B cell (primary cell): Measurements from ENCODE around the gene PRICKLE2. TPM values are rescaled to one million over a fixed set of nuclear protein-coding genes. Genes with fewer than 3 reads are reported as not detected.

Experiments used
- ATAC-seq: fragments of 200-7000 bp; cut with Tn5 transposase; one replicate; pipeline ENCODE4 v1.10.0; 2021; ENCODE audit warnings: low read depth, mild to moderate bottlenecking, moderate number of reproducible peaks, moderate library complexity
- CTCF ChIA-PET: fragments of 350-600 bp; sonication (Branson Sonifier 250); formaldehyde crosslinking; loops from one replicate; lab custom pipeline; 2021; ENCODE audit warnings: antibody characterized with exemption, inconsistent platforms; lab: Charles Lee
- POLR2A ChIA-PET: fragments of 350-600 bp; sonication (Branson Sonifier 250); formaldehyde crosslinking; loops from one replicate; lab custom pipeline; 2021; ENCODE audit warnings: antibody characterized with exemption; lab: Charles Lee
- DNase-seq: peaks from one replicate; pipeline ENCODE4 v3.0.0; 2013
- H2AFZ ChIP-seq: 2 replicates; pipeline ENCODE4 v1.6.1; 2012; ENCODE audit warnings: mild to moderate bottlenecking, low read depth, low read length; ENCODE audit not compliant: insufficient read depth, poor library complexity, severe bottlenecking
- H3K27ac ChIP-seq, 2 donors: 1 replicate in 1 of 2; 2 replicates in 1 of 2; pipeline ENCODE4 v1.5.1; 2012 to 2013; ENCODE audit warnings: low read length in 2 of 2, mild to moderate bottlenecking in 2 of 2, moderate library complexity in 1 of 2
- H3K27me3 ChIP-seq, 4 experiments: fragments of 200-600 bp in 1 of 4; sonication (generic) in 1 of 4; replicated peaks in 1 of 4; 1 replicate in 2 of 4; 2 replicates in 2 of 4; pipeline versions ENCODE4 v1.6.1 to v1.7.0; 2013 to 2016; ENCODE audit warnings: low read length in 3 of 4, mild to moderate bottlenecking in 2 of 4, mixed read lengths in 1 of 4, moderate library complexity in 1 of 4; ENCODE audit not compliant: insufficient read depth in 4 of 4, control insufficient read depth in 3 of 4; ENCODE audit errors: control extremely low read depth in 1 of 4
- H3K36me3 ChIP-seq, 2 experiments: replicated peaks in 1 of 2; 1 replicate in 1 of 2; 2 replicates in 1 of 2; pipeline versions ENCODE4 v1.6.1 to v1.7.1; 2013; ENCODE audit warnings: low read length in 1 of 2; ENCODE audit not compliant: insufficient read depth in 2 of 2, control insufficient read depth in 1 of 2; ENCODE audit errors: control extremely low read depth in 1 of 2, extremely low read depth in 1 of 2
- H3K4me1 ChIP-seq, 2 donors: fragments of 200-600 bp in 1 of 2; sonication (generic) in 1 of 2; 1 replicate in 1 of 2; 2 replicates in 1 of 2; pipeline versions ENCODE4 v1.5.1 to v1.6.1; 2013 to 2017; ENCODE audit warnings: low read length in 2 of 2; ENCODE audit not compliant: control insufficient read depth in 2 of 2, insufficient read depth in 2 of 2
- H3K4me2 ChIP-seq: replicated peaks from 2 replicates; pipeline ENCODE3; 2012; ENCODE audit warnings: mild to moderate bottlenecking, low read depth, low read length; ENCODE audit not compliant: poor library complexity, severe bottlenecking
- H3K4me3 ChIP-seq, 5 experiments: fragments of 200-600 bp in 1 of 5; sonication (generic) in 1 of 5; 1 replicate in 3 of 5; 2 replicates in 2 of 5; pipeline versions ENCODE4 v1.5.1 to v1.7.0; 2011 to 2016; ENCODE audit warnings: low read length in 4 of 5, mild to moderate bottlenecking in 4 of 5, low read depth in 2 of 5, control low read depth in 1 of 5, moderate library complexity in 1 of 5; ENCODE audit not compliant: insufficient read depth in 1 of 5; ENCODE audit errors: control extremely low read depth in 1 of 5, extremely low read depth in 1 of 5
- H3K79me2 ChIP-seq: fragments of 200-600 bp; sonication (generic); one replicate; pipeline ENCODE4 v1.6.0; 2016; ENCODE audit warnings: low read length; ENCODE audit not compliant: control insufficient read depth, insufficient read depth
- H3K9ac ChIP-seq: fragments of 200-600 bp; sonication (generic); 2 replicates; pipeline ENCODE4 v1.6.1; 2017; ENCODE audit warnings: mild to moderate bottlenecking, low read length, moderate library complexity
- H3K9me3 ChIP-seq, 3 donors: one replicate each; pipeline versions ENCODE4 v1.6.1 to v1.7.1; 2013; ENCODE audit warnings: low read length in 2 of 3; ENCODE audit not compliant: control insufficient read depth in 2 of 3, insufficient read depth in 1 of 3; ENCODE audit errors: control extremely low read depth in 1 of 3
- H4K20me1 ChIP-seq: 2 replicates; pipeline ENCODE4 v1.6.0; 2012; ENCODE audit warnings: mild to moderate bottlenecking, low read length; ENCODE audit not compliant: insufficient read depth, control insufficient read depth, poor library complexity, severe bottlenecking
- H3K27ac Mint-ChIP-seq: one replicate; pipeline ENCODE4 v1.8.0; 2021; ENCODE audit warnings: mixed read lengths
- H3K27me3 Mint-ChIP-seq: one replicate; pipeline ENCODE4 v1.8.0; 2021; ENCODE audit warnings: mixed read lengths
- H3K4me1 Mint-ChIP-seq: one replicate; pipeline ENCODE4 v1.8.0; 2021; ENCODE audit warnings: mixed read lengths
- H3K4me3 Mint-ChIP-seq: one replicate; pipeline ENCODE4 v1.8.0; 2021; ENCODE audit warnings: mixed read lengths
- H3K9me3 Mint-ChIP-seq: one replicate; pipeline ENCODE4 v1.8.0; 2022; ENCODE audit warnings: mixed read lengths; ENCODE audit not compliant: insufficient read depth
- CTCF ChIP-seq: fragments of 200-600 bp; IDR thresholded peaks from one replicate; pipeline ENCODE4 v1.8.0; 2022; ENCODE audit warnings: antibody characterized with exemption, mild to moderate bottlenecking
- EZH2 ChIP-seq: IDR thresholded peaks from 2 replicates; pipeline ENCODE4 v1.6.1; 2012; ENCODE audit warnings: borderline replicate concordance, low read depth, mild to moderate bottlenecking, moderate library complexity, low read length; ENCODE audit not compliant: insufficient read depth, poor library complexity, severe bottlenecking
- WGBS: methylation state at CpG from one replicate; pipeline ENCODE4 v1.1.5; 2013; ENCODE audit warnings: missing lambda C conversion rate; ENCODE audit not compliant: insufficient coverage; 5-methylcytosine and 5-hydroxymethylcytosine counted together
- intact Hi-C: fragments of 100-400 bp; cut with micrococcal nuclease; formaldehyde crosslinking; loops from one replicate; pipeline ENCODE4 v1.10.0; 2022
- polyA plus RNA-seq: library from polyadenylated mRNA; depleted of rRNA; stranded (reverse); fragments of >200 nt; gene quantifications from 2 replicates; pipeline ENCODE4 v1.2.3, GENCODE V29; 2012
- total RNA-seq, 2 donors: library from RNA; stranded (reverse); fragments of 120-200 nt in 1 of 2; gene quantifications; 1 replicate in 1 of 2; 2 replicates in 1 of 2; pipeline versions ENCODE4 v1.2.3 to v1.2.4, GENCODE V29; 2013 to 2022

PRICKLE2 gene
- total and polyA plus RNA-seq, 2 donors (not counting 1 experiment from before 2014, with no cell fraction given), result 0.30 to 1.4 TPM

DNA sequence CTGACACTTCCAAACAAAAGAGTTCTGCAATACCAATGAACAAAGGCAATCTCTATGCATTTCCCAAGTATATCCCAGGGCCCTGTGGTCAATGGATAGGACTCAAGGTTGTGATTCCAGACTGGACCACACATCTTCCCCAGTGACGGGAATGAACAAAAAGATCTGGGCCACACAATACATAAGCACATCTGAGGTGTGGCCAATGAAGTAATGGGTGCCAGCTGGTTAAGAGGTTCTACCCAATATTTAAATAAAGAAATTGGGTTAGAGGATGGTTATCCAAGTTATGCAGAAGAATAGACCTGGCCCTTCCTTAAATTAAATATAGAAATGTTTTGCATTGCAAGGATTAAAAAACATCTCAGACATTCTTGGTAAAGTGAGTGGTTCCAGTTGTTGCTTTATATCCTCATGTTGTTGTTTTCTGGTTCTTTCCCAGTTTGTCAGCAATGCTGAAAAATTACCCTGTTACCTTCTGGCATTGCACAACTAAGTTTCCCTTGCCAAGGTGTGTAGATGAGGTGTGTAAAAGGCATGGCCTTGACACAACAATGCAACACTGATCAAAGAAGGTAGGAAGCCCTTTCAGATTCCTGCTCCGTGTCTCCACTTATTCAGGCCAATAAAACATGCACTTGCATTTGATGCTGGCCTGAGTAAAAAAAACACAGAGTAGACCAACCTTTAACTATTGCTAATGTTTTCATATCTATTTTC is 86.5 kb downstream of the PRICKLE2 start:
- Histone ChIP-seq H3K4me2 (no peak overlapping the region), H3K4me1 (no peaks in the 10 kb centered on the region), H4K20me1 (no peaks in the 10 kb centered on the region), H3K4me3 (no peak overlapping the region), H2AFZ (no peak overlapping the region), H3K36me3 (no peaks in the 10 kb centered on the region), H3K9me3 (no peaks in the 10 kb centered on the region), H3K9ac (no peak overlapping the region), H3K79me2 (no peaks in the 10 kb centered on the region), H3K27ac (no peak overlapping the region), H3K27me3 (no peaks in the 10 kb centered on the region)
- ChIA-PET CTCF (no interaction called here), POLR2A (no interaction called here)
- Mint-ChIP-seq H3K27me3 (no peaks in the 10 kb centered on the region), H3K4me3 (no peak overlapping the region), H3K27ac (no peak overlapping the region), H3K9me3 (no peaks in the 10 kb centered on the region), H3K4me1 (no peaks in the 10 kb centered on the region)
- DNase-seq (no peak), ATAC-seq (no peak)
- WGBS, result 80% methylated on average over 1 of the region's 2 CpGs
- TF ChIP-seq EZH2 (no peak), CTCF (no peak)
- intact Hi-C loops, result no loop called here

DNA sequence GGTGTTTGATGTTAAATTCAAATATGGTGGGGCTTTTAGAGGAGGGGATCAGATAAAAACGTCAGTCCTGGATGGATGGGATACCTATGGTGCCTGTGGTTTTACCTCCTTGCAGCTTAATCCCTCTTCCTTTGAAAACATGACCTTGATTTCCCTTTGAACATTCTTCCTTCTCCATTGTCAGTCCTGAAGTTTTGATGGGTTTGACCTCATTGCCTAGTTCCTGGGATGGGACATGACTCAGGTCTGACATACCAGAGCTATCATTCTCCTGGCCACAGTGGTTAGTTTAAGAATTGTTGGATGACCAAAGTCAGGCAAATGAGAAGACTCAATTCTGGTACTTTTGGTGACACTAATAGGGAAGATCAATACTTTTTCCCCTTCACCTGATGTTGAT is 87.2 kb downstream of the PRICKLE2 start:
- no peaks in the 10 kb centered on the region for H3K36me3 ChIP-seq
- no peaks in the 10 kb centered on the region for H4K20me1 ChIP-seq
- TF ChIP-seq CTCF (no peak), EZH2 (no peak)
- intact Hi-C loops, result no loop called here
- no peaks in the 10 kb centered on the region for H3K4me1 ChIP-seq
- H3K79me2 ChIP-seq, result no peaks in the 10 kb centered on the region
- H3K9me3 Mint-ChIP-seq, result no peaks in the 10 kb centered on the region
- no peak overlapping the region for H3K9ac ChIP-seq
- H3K27me3 ChIP-seq, result no peaks in the 10 kb centered on the region
- ATAC-seq, result no peak
- no peak overlapping the region for H3K4me3 Mint-ChIP-seq
- H3K27ac ChIP-seq, result no peak overlapping the region
- CTCF ChIA-PET, result no interaction called here
- H3K4me1 Mint-ChIP-seq, result no peaks in the 10 kb centered on the region
- H3K4me3 ChIP-seq, result no peak overlapping the region
- DNase-seq, result no peak
- WGBS, result no CpG with 5 or more reads among the region's 1 CpG
- H3K9me3 ChIP-seq, result no peaks in the 10 kb centered on the region
- H2AFZ ChIP-seq, result no peak overlapping the region
- H3K27me3 Mint-ChIP-seq, result no peaks in the 10 kb centered on the region
- no peak overlapping the region for H3K27ac Mint-ChIP-seq
- POLR2A ChIA-PET, result no interaction called here
- no peak overlapping the region for H3K4me2 ChIP-seq
